Natural killer cell (primary cell): ENCODE data around the gene NEAT1. TPM values are rescaled to one million over a fixed set of nuclear protein-coding genes. Genes with fewer than 3 reads are reported as not detected.

Experiments used
- ATAC-seq, 3 donors: fragments of 150-1000 bp in 2 of 3; fragments of 200-7000 bp in 1 of 3; cut with Tn5 transposase; 1 replicate in 1 of 3; 2 replicates in 2 of 3; pipeline ENCODE4 v1.10.0; 2021; ENCODE audit warnings: mild to moderate bottlenecking in 2 of 3, moderate library complexity in 2 of 3
- DNase-seq, 2 donors: peaks; one replicate each; pipeline versions ENCODE4 v3.0.0 to v3.0.0-alpha.2; 2013 to 2021; ENCODE audit warnings: mixed read lengths in 1 of 2
- H3K27ac ChIP-seq: one replicate; pipeline ENCODE4 v1.5.1; 2013; ENCODE audit warnings: mild to moderate bottlenecking, low read length
- H3K27me3 ChIP-seq: one replicate; pipeline ENCODE4 v1.6.1; 2013; ENCODE audit warnings: low read length; ENCODE audit not compliant: control insufficient read depth, insufficient read depth
- H3K36me3 ChIP-seq: one replicate; pipeline ENCODE4 v1.6.1; 2013; ENCODE audit warnings: low read length; ENCODE audit not compliant: control insufficient read depth, insufficient read depth
- H3K4me1 ChIP-seq: one replicate; pipeline ENCODE4 v1.6.1; 2013; ENCODE audit warnings: low read length; ENCODE audit not compliant: control insufficient read depth, insufficient read depth
- H3K4me3 ChIP-seq: one replicate; pipeline ENCODE4 v1.5.1; 2013; ENCODE audit warnings: low read length
- H3K9me3 ChIP-seq: one replicate; pipeline ENCODE4 v1.6.1; 2013; ENCODE audit warnings: low read length; ENCODE audit not compliant: control insufficient read depth, insufficient read depth
- H3K27ac Mint-ChIP-seq, 2 donors: one replicate each; pipeline ENCODE4 v1.8.0; 2022; ENCODE audit warnings: mild to moderate bottlenecking in 2 of 2, mixed read lengths in 2 of 2, moderate library complexity in 1 of 2
- H3K27me3 Mint-ChIP-seq, 2 donors: one replicate each; pipeline ENCODE4 v1.8.0; 2022; ENCODE audit warnings: low read depth in 2 of 2, mixed read lengths in 2 of 2
- H3K36me3 Mint-ChIP-seq: one replicate; pipeline ENCODE4 v1.8.0; 2022; ENCODE audit warnings: mixed read lengths
- H3K4me1 Mint-ChIP-seq, 2 donors: one replicate each; pipeline ENCODE4 v1.8.0; 2022; ENCODE audit warnings: mixed read lengths in 2 of 2
- H3K4me3 Mint-ChIP-seq: one replicate; pipeline ENCODE4 v1.8.0; 2022; ENCODE audit warnings: mild to moderate bottlenecking, moderate library complexity, mixed read lengths
- H3K9me3 Mint-ChIP-seq, 2 donors: one replicate each; pipeline ENCODE4 v1.8.0; 2022; ENCODE audit warnings: mixed read lengths in 2 of 2
- WGBS: methylation state at CpG from one replicate; pipeline ENCODE4 v1.1.7; 2013; ENCODE audit warnings: missing lambda C conversion rate; ENCODE audit not compliant: insufficient coverage; 5-methylcytosine and 5-hydroxymethylcytosine counted together
- intact Hi-C: fragments of 100-400 bp; cut with micrococcal nuclease; formaldehyde crosslinking; loops from one replicate; pipeline ENCODE4 v1.14.2; 2022
- total RNA-seq, 4 donors: library from RNA; stranded (reverse); fragments of 120-200 nt in 1 of 4; gene quantifications; one replicate each; pipeline versions ENCODE4 v1.2.3 to v1.2.4, GENCODE V29; 2013 to 2022
- TF ChIP-seq, protein P1 (sequence below): fragments of 200-600 bp; IDR thresholded peaks from one replicate; pipeline ENCODE4 v1.8.0; 2022; ENCODE audit warnings: antibody characterized with exemption

NEAT1 gene
- total RNA-seq, 3 donors from 2014 or later (not counting 1 experiment from before 2014, with no cell fraction given): 1,031 to 1,768 (median 1,493) TPM

DNA sequence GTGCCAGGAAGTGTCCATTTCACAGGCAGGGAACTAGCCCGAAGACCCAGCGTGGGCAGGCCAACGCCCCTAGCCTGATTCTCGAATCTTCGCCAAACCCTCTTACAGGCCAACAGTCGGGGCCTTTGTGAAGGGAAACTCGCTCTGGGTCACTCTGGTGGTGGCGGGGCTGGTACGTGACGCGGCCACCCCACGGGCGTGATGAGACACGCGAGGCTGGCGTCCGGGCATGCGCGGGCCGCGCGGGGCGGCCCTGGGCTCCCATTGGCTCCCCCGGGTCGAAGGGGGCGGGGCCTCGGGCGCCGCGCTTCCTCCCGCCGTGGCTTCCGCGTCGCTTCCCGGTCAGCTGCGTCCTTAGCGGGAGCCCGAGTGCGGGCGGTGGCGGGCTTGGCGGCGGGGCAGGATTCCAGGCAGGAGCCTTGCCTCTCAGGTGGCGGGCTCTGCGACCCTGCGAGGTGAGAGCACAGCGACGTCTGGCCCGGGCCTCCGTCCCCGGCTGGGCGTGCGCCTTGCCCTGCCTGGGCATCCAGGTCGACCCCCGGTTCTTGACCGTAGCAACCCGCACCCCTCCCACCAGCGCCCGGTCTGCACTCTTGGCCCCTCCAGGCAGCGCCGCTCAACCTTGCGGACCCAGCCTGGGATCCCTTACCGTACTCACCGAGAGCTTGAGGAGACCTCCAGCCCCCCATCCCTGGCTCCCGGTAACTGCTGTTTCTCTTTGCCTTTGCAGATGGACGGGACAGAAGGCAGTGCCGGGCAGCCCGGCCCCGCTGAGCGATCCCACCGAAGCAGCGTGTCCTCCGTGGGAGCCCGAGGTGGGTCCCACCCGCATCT, 36.1 kb upstream of the NEAT1 start, which contains the start of gene FRMD8:
TSS of gene FRMD8 (plus strand) at position 331 of the 834 bp plus-strand sequence. CDS start at position 731, 400 bp downstream.
- TF ChIP-seq, protein P1, sequence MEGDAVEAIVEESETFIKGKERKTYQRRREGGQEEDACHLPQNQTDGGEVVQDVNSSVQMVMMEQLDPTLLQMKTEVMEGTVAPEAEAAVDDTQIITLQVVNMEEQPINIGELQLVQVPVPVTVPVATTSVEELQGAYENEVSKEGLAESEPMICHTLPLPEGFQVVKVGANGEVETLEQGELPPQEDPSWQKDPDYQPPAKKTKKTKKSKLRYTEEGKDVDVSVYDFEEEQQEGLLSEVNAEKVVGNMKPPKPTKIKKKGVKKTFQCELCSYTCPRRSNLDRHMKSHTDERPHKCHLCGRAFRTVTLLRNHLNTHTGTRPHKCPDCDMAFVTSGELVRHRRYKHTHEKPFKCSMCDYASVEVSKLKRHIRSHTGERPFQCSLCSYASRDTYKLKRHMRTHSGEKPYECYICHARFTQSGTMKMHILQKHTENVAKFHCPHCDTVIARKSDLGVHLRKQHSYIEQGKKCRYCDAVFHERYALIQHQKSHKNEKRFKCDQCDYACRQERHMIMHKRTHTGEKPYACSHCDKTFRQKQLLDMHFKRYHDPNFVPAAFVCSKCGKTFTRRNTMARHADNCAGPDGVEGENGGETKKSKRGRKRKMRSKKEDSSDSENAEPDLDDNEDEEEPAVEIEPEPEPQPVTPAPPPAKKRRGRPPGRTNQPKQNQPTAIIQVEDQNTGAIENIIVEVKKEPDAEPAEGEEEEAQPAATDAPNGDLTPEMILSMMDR: no peak
- H3K4me3 Mint-ChIP-seq: peak within 1 kb of the TSS; percentile 99
- peaks cover 52 to 84% of the 10 kb centered on the region in 2 donors for H3K4me1 Mint-ChIP-seq
- Histone ChIP-seq H3K4me1 (peaks cover 93% of the 10 kb centered on the region), H3K4me3 (peak within 1 kb of the TSS; percentile 91), H3K9me3 (no peaks in the 10 kb centered on the region), H3K36me3 (peaks cover 13% of the 10 kb centered on the region), H3K27me3 (no peaks in the 10 kb centered on the region), H3K27ac (peak within 1 kb of the TSS; percentile 96)
- intact Hi-C loops: loop anchor here (5.0 kb wide), 1 partner anchor 186 kb away; the partner anchor contains the start of genes FAM89B and ZNRD2
- H3K36me3 Mint-ChIP-seq: no peaks in the 10 kb centered on the region
- WGBS: 2% methylated on average over 76 of the region's 76 CpGs
- peak within 1 kb of the TSS; percentile 99 for H3K27ac Mint-ChIP-seq
- H3K9me3 Mint-ChIP-seq: no peaks in the 10 kb centered on the region
- peak; percentile 59 to 83 (median 70) for ATAC-seq
- H3K27me3 Mint-ChIP-seq: no peaks in the 10 kb centered on the region
- DNase-seq: peak; percentile 94 to 96

DNA sequence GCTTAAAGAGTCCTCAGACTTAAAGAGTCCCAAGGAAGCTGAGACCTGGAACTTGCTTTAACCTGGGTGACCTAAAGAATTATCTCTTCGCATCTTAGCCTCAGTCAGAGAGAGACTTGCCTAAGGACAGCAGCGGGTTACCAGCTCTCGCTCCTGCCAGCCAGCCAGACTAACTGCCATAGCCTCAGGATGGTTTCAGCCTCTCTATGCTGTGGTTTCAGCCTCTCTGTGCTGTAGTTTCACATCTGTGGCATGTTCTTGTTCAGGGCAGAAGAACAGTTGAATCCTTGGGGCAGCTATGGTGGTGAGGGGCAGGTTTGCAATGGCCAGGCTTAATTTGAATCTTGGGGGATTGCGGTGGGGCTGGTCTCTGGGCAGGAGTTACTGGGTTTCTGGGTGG, 33.9 kb upstream of the NEAT1 start:
- Histone ChIP-seq H3K27ac (no peak overlapping the region), H3K9me3 (no peaks in the 10 kb centered on the region), H3K27me3 (no peaks in the 10 kb centered on the region), H3K4me3 (no peak overlapping the region), H3K4me1 (peaks cover 71% of the 10 kb centered on the region), H3K36me3 (peaks cover 23% of the 10 kb centered on the region)
- Mint-ChIP-seq H3K4me3 (peak overlapping the region; percentile 61), H3K9me3 (no peaks in the 10 kb centered on the region), H3K27me3 (no peaks in the 10 kb centered on the region), H3K27ac (peak overlapping the region; percentile 55 to 71), H3K4me1 (peaks cover 39 to 70% of the 10 kb centered on the region in 2 donors), H3K36me3 (no peaks in the 10 kb centered on the region)
- intact Hi-C loops: loop anchor here (5.0 kb wide), 1 partner anchor 184 kb away; the partner anchor contains the start of genes FAM89B and ZNRD2
- WGBS: 83% methylated on average over 4 of the region's 4 CpGs
- TF ChIP-seq, protein P1: no peak
- ATAC-seq: no peak
- no peak for DNase-seq

DNA sequence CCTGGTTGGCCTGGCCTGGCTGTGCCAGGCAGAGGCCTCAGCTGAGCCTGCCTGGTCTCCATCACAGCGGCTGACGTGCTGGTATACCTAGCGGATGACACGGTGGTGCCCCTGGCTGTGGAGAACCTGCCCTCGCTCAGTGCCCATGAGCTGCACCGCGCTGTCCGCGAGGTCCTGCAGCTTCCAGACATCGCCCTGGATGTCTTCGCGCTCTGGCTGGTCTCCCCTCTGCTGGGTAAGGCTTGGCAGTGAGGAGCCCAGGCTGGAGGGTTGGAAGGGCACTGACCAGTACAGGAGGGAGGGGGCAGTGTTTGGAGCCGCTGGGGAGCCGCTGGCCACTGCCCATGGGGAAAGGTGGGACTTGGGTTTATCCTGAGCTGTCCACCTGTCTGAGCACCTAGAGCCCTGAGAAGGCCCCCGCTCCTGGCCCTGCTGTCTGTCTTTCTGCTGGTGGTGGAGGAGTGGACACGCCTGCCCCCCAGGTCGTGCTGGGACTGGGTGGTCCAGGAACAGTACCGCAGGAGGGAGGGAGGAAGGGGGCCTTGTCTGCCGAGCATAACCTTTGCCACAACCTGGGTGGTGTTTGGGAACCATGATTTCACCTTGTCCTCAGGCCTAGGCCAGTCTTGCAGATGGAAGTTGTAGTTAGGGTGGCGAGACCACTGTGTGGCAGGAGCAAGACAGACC, 33.2 kb upstream of the NEAT1 start:
- H3K27ac ChIP-seq: no peak overlapping the region

More for the DNA sequence above, 33.2 kb upstream of the NEAT1 start:
- Mint-ChIP-seq H3K4me1 (peaks cover 32 to 63% of the 10 kb centered on the region in 2 donors), H3K4me3 (peak overlapping the region; percentile 61), H3K27me3 (no peaks in the 10 kb centered on the region), H3K9me3 (no peaks in the 10 kb centered on the region), H3K27ac (peak overlapping the region; percentile 55 to 71), H3K36me3 (no peaks in the 10 kb centered on the region)
- TF ChIP-seq, protein P1: no peak
- ATAC-seq (no peak), DNase-seq (no peak)
- intact Hi-C loops: loop anchor here (5.0 kb wide), 1 partner anchor 183 kb away; the partner anchor contains the start of genes FAM89B and ZNRD2
- H3K36me3 ChIP-seq: peaks cover 26% of the 10 kb centered on the region
- H3K4me1 ChIP-seq: peaks cover 64% of the 10 kb centered on the region
- no peaks in the 10 kb centered on the region for H3K27me3 ChIP-seq
- no peak overlapping the region for H3K4me3 ChIP-seq
- WGBS: 90% methylated on average over 20 of the region's 20 CpGs
- no peaks in the 10 kb centered on the region for H3K9me3 ChIP-seq
